NCI-H1694 (cell line): ENCODE measurements around the gene MLIP.
"Not testable (repeated sequence)": the region's sequence is repeated elsewhere in the genome, so short reads cannot be mapped to it uniquely, and the experiment has no call there.

Experiments used
- DNase-seq: peaks from one replicate; lab custom pipeline; 2025; lab: John Stamatoyannopoulos, UW

The MLIP gene

GRCh38 chr6:54111341-54112045 is at the start of gene MLIP:
Gene MLIP, plus strand, starts transcription at chr6:54111443. Its CDS starts 37 bp downstream, at chr6:54111480.
- no peak for DNase-seq

- DNase-seq: no peak
Measured at GRCh38 chr6:54063228-54063539, 48.1 kb upstream of the MLIP start.

GRCh38 chr6:54068694-54069093 is 42.5 kb upstream of the MLIP start:
- DNase-seq: no peak

GRCh38 chr6:54070025-54070424 is 41.2 kb upstream of the MLIP start:
- DNase-seq: no peak

- DNase-seq: no peak
Measured at GRCh38 chr6:54071821-54072340, 39.4 kb upstream of the MLIP start.

- DNase-seq: no peak
Measured at GRCh38 chr6:54072635-54073313, 38.5 kb upstream of the MLIP start.

GRCh38 chr6:54073487-54073886 is 37.8 kb upstream of the MLIP start:
- DNase-seq: no peak

- DNase-seq: no peak
Measured at GRCh38 chr6:54074109-54074508, 37.1 kb upstream of the MLIP start.

GRCh38 chr6:54074578-54075195 is 36.6 kb upstream of the MLIP start:
- DNase-seq: no peak

- no peak for DNase-seq
Measured at GRCh38 chr6:54076159-54076789, 35.0 kb upstream of the MLIP start.

- not testable (repeated sequence) for DNase-seq
Measured at GRCh38 chr6:54081499-54081898, 29.7 kb upstream of the MLIP start.

- no peak for DNase-seq
Measured at GRCh38 chr6:54083287-54083686, 28.0 kb upstream of the MLIP start.

GRCh38 chr6:54084231-54084630 is 27.0 kb upstream of the MLIP start:
- DNase-seq: no peak

- DNase-seq: no peak
Measured at GRCh38 chr6:54085047-54085446, 26.2 kb upstream of the MLIP start.

GRCh38 chr6:54085541-54085940 is 25.7 kb upstream of the MLIP start:
- DNase-seq: no peak

GRCh38 chr6:54086439-54086838 is 24.8 kb upstream of the MLIP start:
- no peak for DNase-seq

GRCh38 chr6:54087721-54088120 is 23.5 kb upstream of the MLIP start:
- no peak for DNase-seq

- no peak for DNase-seq
Measured at GRCh38 chr6:54093326-54093948, 17.8 kb upstream of the MLIP start.

GRCh38 chr6:54094293-54094692 is 16.9 kb upstream of the MLIP start:
- no peak for DNase-seq

- no peak for DNase-seq
Measured at GRCh38 chr6:54094786-54095185, 16.5 kb upstream of the MLIP start.

GRCh38 chr6:54095723-54096122 is 15.5 kb upstream of the MLIP start:
- no peak for DNase-seq

- no peak for DNase-seq
Measured at GRCh38 chr6:54096811-54097210, 14.4 kb upstream of the MLIP start.
